ENCODE data around the gene ARHGEF39. TPM values are rescaled to one million over a fixed set of nuclear protein-coding genes. Genes with fewer than 3 reads are reported as not detected.

The ARHGEF39 gene
- total RNA-seq, 4 donors from 2014 or later, result 1.6 to 7.4 (median 5.8) TPM

- DNase-seq, result no peak
- in situ Hi-C loops (cut with MboI; ENCODE audit: low pct_ligation_motif_present in 1 of 4, low pct_unique_long_range_greater_than_20kb in 1 of 4, low sequenced_read_pairs in 3 of 4) (no loop called here), intact Hi-C loops (cut with DNase I; ENCODE audit: low total_unique reads) (no loop called here)
- H3K27ac ChIP-seq, result no peak overlapping the region
- no peaks in the 10 kb centered on the region for H3K27me3 ChIP-seq
- no peak for TF ChIP-seq CTCF (IDR thresholded peaks at IDR 0.05)
- no peak for TF ChIP-seq POLR2A (IDR thresholded peaks at IDR 0.05)
- no peak for TF ChIP-seq POLR2AphosphoS5 (IDR thresholded peaks at IDR 0.05)
- no peak for TF ChIP-seq EP300 (IDR thresholded peaks at IDR 0.05; ENCODE audit: low read depth)
- H3K4me3 ChIP-seq, result no peak overlapping the region
- 93% methylated on average over 6 of the region's 7 CpGs; no CpG with 5 or more reads in 1 of the 2 donors for WGBS, 2 donors (ENCODE audit: low coverage in 1 of 2)
- H3K4me1 ChIP-seq, result no peaks in the 10 kb centered on the region
- peaks cover 1 to 96% (median 46%) of the 10 kb centered on the region in 4 donors for H3K36me3 ChIP-seq
- no peaks in the 10 kb centered on the region for H3K9me3 ChIP-seq
Measured at GRCh38 chr9:35705836-35706430, 40.9 kb upstream of the ARHGEF39 start.

GRCh38 chr9:35705372-35705771 is 40.4 kb upstream of the ARHGEF39 start:
- no peaks in the 10 kb centered on the region for H3K27me3 ChIP-seq
- no peaks in the 10 kb centered on the region for H3K9me3 ChIP-seq
- H3K36me3 ChIP-seq, result peaks cover 1 to 95% (median 48%) of the 10 kb centered on the region in 4 donors
- H3K27ac ChIP-seq, result no peak overlapping the region
- intact Hi-C loops (cut with DNase I; ENCODE audit: low total_unique reads) (no loop called here), in situ Hi-C loops (cut with MboI; ENCODE audit: low pct_ligation_motif_present in 1 of 4, low pct_unique_long_range_greater_than_20kb in 1 of 4, low sequenced_read_pairs in 3 of 4) (no loop called here)
- TF ChIP-seq EP300 (IDR thresholded peaks at IDR 0.05; ENCODE audit: low read depth) (no peak), CTCF (IDR thresholded peaks at IDR 0.05) (no peak), POLR2AphosphoS5 (IDR thresholded peaks at IDR 0.05) (no peak), POLR2A (IDR thresholded peaks at IDR 0.05) (no peak)
- no peak for DNase-seq
- H3K4me3 ChIP-seq, result no peak overlapping the region
- no peaks in the 10 kb centered on the region for H3K4me1 ChIP-seq
- WGBS, 2 donors (ENCODE audit: low coverage in 1 of 2), result 94 to 100% methylated on average over 2 to 8 of the region's 8 CpGs

GRCh38 chr9:35703906-35704672 is 39.1 kb upstream of the ARHGEF39 start:
- TF ChIP-seq POLR2A (IDR thresholded peaks at IDR 0.05) (no peak), CTCF (IDR thresholded peaks at IDR 0.05) (no peak)
- Histone ChIP-seq H3K27ac (no peak overlapping the region), H3K27me3 (no peaks in the 10 kb centered on the region), H3K4me1 (no peaks in the 10 kb centered on the region), H3K4me3 (no peak overlapping the region), H3K9me3 (no peaks in the 10 kb centered on the region), H3K36me3 (peaks cover 1 to 99% (median 51%) of the 10 kb centered on the region in 4 donors)
- in situ Hi-C loops (cut with MboI; ENCODE audit: low pct_ligation_motif_present in 1 of 4, low pct_unique_long_range_greater_than_20kb in 1 of 4, low sequenced_read_pairs in 3 of 4) (no loop called here), intact Hi-C loops (cut with DNase I; ENCODE audit: low total_unique reads) (no loop called here)
- 95% methylated on average over 25 of the region's 26 CpGs; no CpG with 5 or more reads in 1 of the 2 donors for WGBS, 2 donors (ENCODE audit: low coverage in 1 of 2)
- DNase-seq, result no peak

GRCh38 chr9:35702696-35703095 is 37.7 kb upstream of the ARHGEF39 start:
- no peak overlapping the region for H3K27ac ChIP-seq
- in situ Hi-C loops (cut with MboI; ENCODE audit: low pct_ligation_motif_present in 1 of 4, low pct_unique_long_range_greater_than_20kb in 1 of 4, low sequenced_read_pairs in 3 of 4) (no loop called here), intact Hi-C loops (cut with DNase I; ENCODE audit: low total_unique reads) (no loop called here)
- H3K4me1 ChIP-seq, result no peaks in the 10 kb centered on the region
- no peak overlapping the region for H3K4me3 ChIP-seq
- no peaks in the 10 kb centered on the region for H3K9me3 ChIP-seq
- H3K27me3 ChIP-seq, result no peaks in the 10 kb centered on the region
- WGBS, 2 donors (ENCODE audit: low coverage in 1 of 2), result 94 to 100% methylated on average over 1 to 7 of the region's 7 CpGs
- TF ChIP-seq CTCF (IDR thresholded peaks at IDR 0.05), result no peak
- TF ChIP-seq POLR2AphosphoS5 (IDR thresholded peaks at IDR 0.05), result no peak
- no peak for TF ChIP-seq EP300 (IDR thresholded peaks at IDR 0.05; ENCODE audit: low read depth)
- TF ChIP-seq POLR2A (IDR thresholded peaks at IDR 0.05), result no peak
- no peak for DNase-seq
- peaks cover 0 to 99% (median 49%) of the 10 kb centered on the region in 4 donors for H3K36me3 ChIP-seq
